ENCODE data around the gene APC.
A peak's percentile ranks its signal among the peaks of the same experiment; 100 is the strongest.

GRCh38 chr5:112707187-112708102 lies 30.2 kb upstream of the APC start:
- TF ChIP-seq POLR2A (IDR thresholded peaks at IDR 0.05; ENCODE audit: low read depth, low read length), result peak; percentile 96
- peak; percentile 81 for TF ChIP-seq POLR2AphosphoS5 (IDR thresholded peaks at IDR 0.05; ENCODE audit: low read depth, low read length)
- 0 out of 2 replicates have a peak, but pooled peaks have one; percentile 34 for TF ChIP-seq TAF1 (IDR thresholded peaks at IDR 0.05; ENCODE audit: borderline replicate concordance, low read depth, low read length)
